Neural cell (in vitro differentiated cells): ENCODE measurements around the gene S100PBP. TPM values are rescaled to one million over a fixed set of nuclear protein-coding genes. Genes with fewer than 3 reads are reported as not detected.

Experiments used
- H2AFZ ChIP-seq: fragments of 200-600, 300-800 bp; sonication (generic), shearing (Covaris generic); 2 replicates; pipeline ENCODE4 v1.6.0; 2014; ENCODE audit warnings: low read depth, mild to moderate bottlenecking, antibody characterized with exemption, low read length, moderate library complexity
- H3F3A ChIP-seq: fragments of 200-600 bp; shearing (Covaris generic); 2 replicates; pipeline ENCODE4 v1.6.1; 2016; ENCODE audit warnings: mild to moderate bottlenecking, moderate library complexity, mixed read lengths, antibody characterized with exemption, low read length; ENCODE audit not compliant: insufficient read depth, poor library complexity, severe bottlenecking
- H3K27ac ChIP-seq: fragments of 200-600, 300-800 bp; sonication (generic), shearing (Covaris generic); 2 replicates; pipeline ENCODE4 v1.5.1; 2014; ENCODE audit warnings: mild to moderate bottlenecking, low read length, moderate library complexity
- H3K27me3 ChIP-seq: fragments of 300-800, 200-600 bp; sonication (generic), shearing (Covaris generic); 2 replicates; pipeline ENCODE4 v1.6.0; 2014; ENCODE audit warnings: mild to moderate bottlenecking, low read depth, low read length, moderate library complexity; ENCODE audit not compliant: insufficient read depth
- H3K36me3 ChIP-seq: fragments of 300-800, 200-600 bp; sonication (generic), shearing (Covaris generic); 2 replicates; pipeline ENCODE4 v1.5.1; 2014; ENCODE audit warnings: mild to moderate bottlenecking, antibody characterized with exemption, low read length, moderate library complexity; ENCODE audit not compliant: insufficient read depth
- H3K4me2 ChIP-seq: fragments of 300-800, 200-600 bp; sonication (generic), shearing (Covaris generic); 2 replicates; pipeline ENCODE4 v1.6.0; 2014; ENCODE audit warnings: mild to moderate bottlenecking, low read length
- H3K4me3 ChIP-seq: fragments of 300-800, 200-600 bp; sonication (generic), shearing (Covaris generic); 2 replicates; pipeline ENCODE4 v1.5.1; 2014; ENCODE audit warnings: mild to moderate bottlenecking, low read length, moderate library complexity
- H3K79me2 ChIP-seq: fragments of 200-600 bp; shearing (Covaris generic); replicated peaks from 2 replicates; pipeline ENCODE4 v1.6.0; 2014; ENCODE audit warnings: mild to moderate bottlenecking, low read length, moderate library complexity; ENCODE audit not compliant: insufficient read depth
- H3K9ac ChIP-seq: fragments of 300-800, 200-600 bp; sonication (generic), shearing (Covaris generic); 2 replicates; pipeline ENCODE4 v1.6.1; 2016; ENCODE audit warnings: mild to moderate bottlenecking, low read length, mixed read lengths
- H3K9me2 ChIP-seq: fragments of 200-600 bp; shearing (Covaris generic); 2 replicates; pipeline ENCODE4 v1.6.1; 2016; ENCODE audit warnings: mild to moderate bottlenecking, low read length, mixed read lengths; ENCODE audit not compliant: insufficient read depth
- H3K9me3 ChIP-seq: fragments of 200-600, 300-800 bp; sonication (generic), shearing (Covaris generic); 2 replicates; pipeline ENCODE4 v1.6.1; 2016; ENCODE audit warnings: mild to moderate bottlenecking, mixed run types, low read length, moderate library complexity, mixed read lengths
- H4K20me1 ChIP-seq: fragments of 200-600 bp; shearing (Covaris generic); 2 replicates; pipeline ENCODE4 v1.6.1; 2016; ENCODE audit warnings: mild to moderate bottlenecking, mixed run types; ENCODE audit not compliant: insufficient read depth
- EP300 ChIP-seq: fragments of 450-650 bp; conservative IDR thresholded peaks from 2 replicates; pipeline ENCODE4 v1.6.1; 2014; ENCODE audit warnings: antibody characterized with exemption, mild to moderate bottlenecking, moderate library complexity; ENCODE audit not compliant: poor library complexity, severe bottlenecking
- EZH2 ChIP-seq: fragments of 200-600, 300-800 bp; shearing (Covaris generic), sonication (generic); IDR thresholded peaks from 2 replicates; pipeline ENCODE4 v1.6.1; 2014; ENCODE audit warnings: antibody characterized with exemption, low read length, borderline replicate concordance, mild to moderate bottlenecking; ENCODE audit not compliant: insufficient read depth, poor library complexity, severe bottlenecking
- MXI1 ChIP-seq: fragments of 450-650 bp; conservative IDR thresholded peaks from 2 replicates; pipeline ENCODE4 v1.6.1; 2014; ENCODE audit warnings: antibody characterized with exemption, mild to moderate bottlenecking; ENCODE audit not compliant: poor library complexity, severe bottlenecking
- POLR2AphosphoS5 ChIP-seq: IDR thresholded peaks from 2 replicates; pipeline ENCODE4 v1.6.1; 2012
- RAD21 ChIP-seq: fragments of 450-650 bp; conservative IDR thresholded peaks from 2 replicates; pipeline ENCODE4 v1.6.1; 2014; ENCODE audit warnings: antibody characterized with exemption, mild to moderate bottlenecking, moderate library complexity
- REST ChIP-seq: IDR thresholded peaks from 2 replicates; pipeline ENCODE4 v1.6.1; 2012; ENCODE audit warnings: borderline replicate concordance
- SMC3 ChIP-seq: fragments of 450-650 bp; conservative IDR thresholded peaks from 2 replicates; pipeline ENCODE4 v1.6.1; 2014; ENCODE audit warnings: antibody characterized with exemption, mild to moderate bottlenecking, moderate library complexity; ENCODE audit not compliant: poor library complexity
- TAF1 ChIP-seq: IDR thresholded peaks from 2 replicates; pipeline ENCODE4 v1.6.1; 2012; ENCODE audit warnings: low read depth
- polyA plus RNA-seq: library from polyadenylated mRNA; depleted of rRNA; stranded (reverse); fragments of >200 nt; gene quantifications from 2 replicates; pipeline ENCODE4 v1.2.3, GENCODE V29; 2014
- TF ChIP-seq, protein P1 (sequence below): fragments of 450-650 bp; IDR thresholded peaks from 2 replicates; pipeline ENCODE4 v1.5.1; 2014; ENCODE audit warnings: antibody characterized with exemption, mild to moderate bottlenecking, moderate library complexity; ENCODE audit not compliant: poor library complexity, severe bottlenecking

Gene S100PBP
- polyA plus RNA-seq, 1 donor from 2014 or later = 77.0 TPM

DNA sequence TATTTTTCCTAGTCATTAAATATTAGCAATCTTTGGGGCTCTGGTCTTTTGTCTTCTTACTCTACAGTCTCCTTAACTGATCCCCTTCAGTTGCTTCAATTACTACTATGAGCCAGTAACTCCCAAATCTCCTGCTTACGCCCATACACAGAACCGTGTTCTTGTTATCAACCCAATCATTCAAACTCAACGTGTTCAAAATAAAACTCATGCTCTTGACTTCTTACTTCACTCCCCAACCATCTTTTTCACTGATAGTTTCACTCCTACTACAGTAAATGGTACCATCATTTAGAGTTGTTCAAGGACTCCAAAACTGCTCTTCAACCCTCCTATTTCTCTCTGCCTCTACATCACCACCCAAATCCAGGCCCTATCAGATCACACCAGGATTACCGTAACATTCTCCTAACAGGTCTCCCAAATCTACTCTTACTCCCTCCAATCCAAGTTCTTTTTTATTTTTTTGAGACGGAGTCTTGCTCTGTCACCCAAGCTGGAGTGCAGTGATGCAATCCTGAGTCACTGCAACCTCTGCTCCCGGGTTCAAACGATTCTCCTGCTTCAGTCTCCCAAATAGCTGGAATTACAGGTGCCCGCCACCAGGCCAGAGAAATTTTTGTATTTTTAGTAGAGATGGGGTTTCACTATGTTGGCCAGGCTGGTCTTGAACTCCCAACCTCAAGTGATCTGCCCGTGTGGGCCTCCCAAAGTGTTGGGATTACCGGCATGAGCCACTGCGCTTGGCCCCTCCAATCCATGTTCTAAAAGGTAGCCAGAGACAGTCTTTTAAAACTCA, 3.3 kb upstream of the S100PBP start:
- no peaks in the 10 kb centered on the region for H4K20me1 ChIP-seq
- H3K4me3 ChIP-seq = no peak overlapping the region
- H3K9me2 ChIP-seq = no peaks in the 10 kb centered on the region
- peaks cover 32% of the 10 kb centered on the region for H3K79me2 ChIP-seq
- TF ChIP-seq SMC3 = no peak
- TF ChIP-seq RAD21 = no peak
- no peak for TF ChIP-seq EZH2
- H3F3A ChIP-seq = peaks cover 6% of the 10 kb centered on the region
- no peak overlapping the region for H3K27ac ChIP-seq
- H3K36me3 ChIP-seq = peaks cover 6% of the 10 kb centered on the region
- no peak overlapping the region for H2AFZ ChIP-seq
- no peaks in the 10 kb centered on the region for H3K27me3 ChIP-seq
- no peak overlapping the region for H3K4me2 ChIP-seq
- no peaks in the 10 kb centered on the region for H3K9me3 ChIP-seq
- H3K9ac ChIP-seq = no peak overlapping the region

- Histone ChIP-seq H3K9ac (peak overlapping the region; percentile 83), H4K20me1 (no peaks in the 10 kb centered on the region), H3K9me2 (no peaks in the 10 kb centered on the region), H3K4me2 (peak overlapping the region; percentile 82), H3K9me3 (no peaks in the 10 kb centered on the region), H3K27me3 (no peaks in the 10 kb centered on the region), H2AFZ (peak overlapping the region; percentile 61), H3K79me2 (peaks cover 50% of the 10 kb centered on the region), H3K27ac (peak overlapping the region; percentile 69), H3K4me3 (peak overlapping the region; percentile 99), H3K36me3 (no peaks in the 10 kb centered on the region), H3F3A (peaks cover 6% of the 10 kb centered on the region)
- no peak for TF ChIP-seq TAF1
- TF ChIP-seq SMC3 = no peak
- no peak for TF ChIP-seq EP300
- TF ChIP-seq EZH2 = no peak
- TF ChIP-seq POLR2AphosphoS5 = no peak
- TF ChIP-seq, protein P1, sequence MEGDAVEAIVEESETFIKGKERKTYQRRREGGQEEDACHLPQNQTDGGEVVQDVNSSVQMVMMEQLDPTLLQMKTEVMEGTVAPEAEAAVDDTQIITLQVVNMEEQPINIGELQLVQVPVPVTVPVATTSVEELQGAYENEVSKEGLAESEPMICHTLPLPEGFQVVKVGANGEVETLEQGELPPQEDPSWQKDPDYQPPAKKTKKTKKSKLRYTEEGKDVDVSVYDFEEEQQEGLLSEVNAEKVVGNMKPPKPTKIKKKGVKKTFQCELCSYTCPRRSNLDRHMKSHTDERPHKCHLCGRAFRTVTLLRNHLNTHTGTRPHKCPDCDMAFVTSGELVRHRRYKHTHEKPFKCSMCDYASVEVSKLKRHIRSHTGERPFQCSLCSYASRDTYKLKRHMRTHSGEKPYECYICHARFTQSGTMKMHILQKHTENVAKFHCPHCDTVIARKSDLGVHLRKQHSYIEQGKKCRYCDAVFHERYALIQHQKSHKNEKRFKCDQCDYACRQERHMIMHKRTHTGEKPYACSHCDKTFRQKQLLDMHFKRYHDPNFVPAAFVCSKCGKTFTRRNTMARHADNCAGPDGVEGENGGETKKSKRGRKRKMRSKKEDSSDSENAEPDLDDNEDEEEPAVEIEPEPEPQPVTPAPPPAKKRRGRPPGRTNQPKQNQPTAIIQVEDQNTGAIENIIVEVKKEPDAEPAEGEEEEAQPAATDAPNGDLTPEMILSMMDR = no peak
- no peak for TF ChIP-seq RAD21
- TF ChIP-seq MXI1 = no peak
- no peak for TF ChIP-seq REST
Measured at GRCh38 chr1:32816676-32817158, 736 bp upstream of the S100PBP start.
